ENCODE measurements around the gene CFAP157.

GRCh38 chr9:127751269-127752054, 44.7 kb downstream of the CFAP157 start:
- no peak for TF ChIP-seq POLR2A (IDR thresholded peaks at IDR 0.05)
- TF ChIP-seq, protein P1, sequence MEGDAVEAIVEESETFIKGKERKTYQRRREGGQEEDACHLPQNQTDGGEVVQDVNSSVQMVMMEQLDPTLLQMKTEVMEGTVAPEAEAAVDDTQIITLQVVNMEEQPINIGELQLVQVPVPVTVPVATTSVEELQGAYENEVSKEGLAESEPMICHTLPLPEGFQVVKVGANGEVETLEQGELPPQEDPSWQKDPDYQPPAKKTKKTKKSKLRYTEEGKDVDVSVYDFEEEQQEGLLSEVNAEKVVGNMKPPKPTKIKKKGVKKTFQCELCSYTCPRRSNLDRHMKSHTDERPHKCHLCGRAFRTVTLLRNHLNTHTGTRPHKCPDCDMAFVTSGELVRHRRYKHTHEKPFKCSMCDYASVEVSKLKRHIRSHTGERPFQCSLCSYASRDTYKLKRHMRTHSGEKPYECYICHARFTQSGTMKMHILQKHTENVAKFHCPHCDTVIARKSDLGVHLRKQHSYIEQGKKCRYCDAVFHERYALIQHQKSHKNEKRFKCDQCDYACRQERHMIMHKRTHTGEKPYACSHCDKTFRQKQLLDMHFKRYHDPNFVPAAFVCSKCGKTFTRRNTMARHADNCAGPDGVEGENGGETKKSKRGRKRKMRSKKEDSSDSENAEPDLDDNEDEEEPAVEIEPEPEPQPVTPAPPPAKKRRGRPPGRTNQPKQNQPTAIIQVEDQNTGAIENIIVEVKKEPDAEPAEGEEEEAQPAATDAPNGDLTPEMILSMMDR (IDR thresholded peaks at IDR 0.05): no peak
- no peak for TF ChIP-seq EP300 (IDR thresholded peaks at IDR 0.05)
